Karpas-422 (cell line): Measurements from ENCODE around the gene RUNX2. TPM values are rescaled to one million over a fixed set of nuclear protein-coding genes. Genes with fewer than 3 reads are reported as not detected.

Source experiments
- DNase-seq: peaks from one replicate; pipeline ENCODE4 v3.0.0-alpha.2; 2015
- H2AFZ ChIP-seq: fragments of 200-600 bp; sonication (generic); 2 replicates; pipeline ENCODE4 v1.6.1; 2014; ENCODE audit warnings: antibody characterized with exemption, low read length, mixed read lengths
- H3K27ac ChIP-seq: fragments of 200-600 bp; sonication (generic); 2 replicates; pipeline ENCODE4 v1.5.1; 2014; ENCODE audit warnings: mild to moderate bottlenecking, low read length, moderate library complexity
- H3K27me3 ChIP-seq: fragments of 200-600 bp; sonication (generic); 2 replicates; pipeline ENCODE4 v1.6.1; 2014; ENCODE audit warnings: low read length, mixed read lengths
- H3K36me3 ChIP-seq: fragments of 200-600 bp; sonication (generic); 2 replicates; pipeline ENCODE4 v1.6.1; 2014; ENCODE audit warnings: low read length, mixed read lengths; ENCODE audit not compliant: insufficient read depth
- H3K4me1 ChIP-seq: fragments of 200-600 bp; sonication (generic); 2 replicates; pipeline ENCODE4 v1.6.1; 2014; ENCODE audit warnings: mild to moderate bottlenecking, low read length, mixed read lengths
- H3K4me2 ChIP-seq: fragments of 200-600 bp; sonication (generic); 2 replicates; pipeline ENCODE4 v1.6.1; 2014; ENCODE audit warnings: low read length, low read depth, mild to moderate bottlenecking; ENCODE audit not compliant: poor library complexity, severe bottlenecking
- H3K4me3 ChIP-seq: fragments of 200-600 bp; sonication (generic); 2 replicates; pipeline ENCODE4 v1.5.1; 2014; ENCODE audit warnings: mild to moderate bottlenecking, antibody characterized with exemption, low read length, mixed read lengths
- H3K79me2 ChIP-seq: fragments of 200-600 bp; sonication (generic); 2 replicates; pipeline ENCODE4 v1.6.1; 2014; ENCODE audit warnings: mild to moderate bottlenecking, low read length, mixed read lengths
- H3K9ac ChIP-seq: fragments of 200-600 bp; sonication (generic); 2 replicates; pipeline ENCODE4 v1.6.0; 2014; ENCODE audit warnings: low read length
- H3K9me2 ChIP-seq: fragments of 200-600 bp; sonication (generic), shearing (Covaris generic); replicated peaks from 2 replicates; pipeline ENCODE4 v1.6.0; 2014; ENCODE audit warnings: mild to moderate bottlenecking, low read length, moderate library complexity; ENCODE audit not compliant: insufficient read depth
- H3K9me3 ChIP-seq: fragments of 300-700, 200-600 bp; sonication (generic); 2 replicates; pipeline ENCODE4 v1.6.1; 2014; ENCODE audit warnings: low read length, mixed read lengths
- H4K20me1 ChIP-seq: fragments of 200-600 bp; sonication (generic); 2 replicates; pipeline ENCODE4 v1.6.1; 2014; ENCODE audit warnings: mild to moderate bottlenecking, antibody characterized with exemption, low read length, low read depth; ENCODE audit not compliant: insufficient read depth
- total RNA-seq: library from RNA; depleted of rRNA; stranded (reverse); fragments of >200 nt; shearing (Covaris generic); gene quantifications from 2 replicates; pipeline ENCODE4 v1.2.3, GENCODE V29; 2014; ENCODE audit warnings: low replicate concordance

RUNX2 gene
- total RNA-seq, 1 experiment from 2014 or later = 0.19 TPM

DNA sequence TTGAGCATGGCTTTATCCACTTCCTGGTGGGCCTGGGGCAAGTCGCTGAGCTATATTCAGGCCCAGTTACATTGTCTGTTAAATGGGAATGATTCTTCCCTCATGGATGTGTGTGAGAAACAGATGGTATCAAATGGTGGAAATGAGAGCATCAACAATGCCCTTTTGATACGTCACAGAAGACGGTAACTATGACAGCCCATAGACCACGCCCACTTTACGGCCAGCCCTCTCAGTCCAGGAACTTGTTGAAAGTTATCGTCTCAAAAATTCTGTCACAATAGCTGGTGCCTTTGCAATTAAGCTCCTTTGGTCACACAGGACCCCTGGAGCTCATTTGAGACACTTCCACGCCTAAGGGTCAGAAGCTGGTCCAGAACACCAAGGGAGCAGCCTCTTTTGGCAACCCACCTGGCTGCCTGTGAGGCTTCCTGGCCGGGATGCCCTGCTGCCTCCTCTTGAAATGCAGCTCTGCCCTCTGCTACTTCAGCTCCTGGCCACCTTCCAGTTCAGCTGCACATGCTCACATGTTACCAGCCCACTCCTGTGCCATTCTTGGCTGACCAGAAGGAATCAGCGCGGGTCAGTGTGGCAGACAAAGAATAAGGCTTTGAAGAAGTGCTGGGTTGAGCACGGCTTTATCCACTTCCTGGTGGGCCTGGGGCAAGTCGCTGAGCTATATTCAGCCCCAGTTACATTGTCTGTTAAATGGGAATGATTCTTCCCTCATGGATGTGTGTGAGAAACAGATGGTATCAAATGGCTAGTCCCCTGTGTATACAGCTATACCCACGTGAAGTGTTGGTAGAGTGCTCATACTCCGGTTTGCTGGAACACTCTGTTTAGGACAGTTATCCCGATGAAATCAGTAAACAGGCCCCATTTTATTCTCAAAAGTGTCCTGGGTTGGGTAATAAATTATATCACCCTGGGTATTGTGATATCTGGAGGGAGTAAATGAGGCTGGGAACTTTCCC, 248.8 kb downstream of the RUNX2 start:
- Histone ChIP-seq H3K9me2 (no peaks in the 10 kb centered on the region), H3K9ac (no peak overlapping the region), H3K27me3 (no peaks in the 10 kb centered on the region), H3K27ac (no peak overlapping the region), H3K79me2 (no peaks in the 10 kb centered on the region), H4K20me1 (no peaks in the 10 kb centered on the region), H2AFZ (no peak overlapping the region), H3K9me3 (no peaks in the 10 kb centered on the region), H3K4me2 (no peak overlapping the region), H3K36me3 (no peaks in the 10 kb centered on the region), H3K4me3 (no peak overlapping the region), H3K4me1 (no peaks in the 10 kb centered on the region)
- DNase-seq = no peak

DNA sequence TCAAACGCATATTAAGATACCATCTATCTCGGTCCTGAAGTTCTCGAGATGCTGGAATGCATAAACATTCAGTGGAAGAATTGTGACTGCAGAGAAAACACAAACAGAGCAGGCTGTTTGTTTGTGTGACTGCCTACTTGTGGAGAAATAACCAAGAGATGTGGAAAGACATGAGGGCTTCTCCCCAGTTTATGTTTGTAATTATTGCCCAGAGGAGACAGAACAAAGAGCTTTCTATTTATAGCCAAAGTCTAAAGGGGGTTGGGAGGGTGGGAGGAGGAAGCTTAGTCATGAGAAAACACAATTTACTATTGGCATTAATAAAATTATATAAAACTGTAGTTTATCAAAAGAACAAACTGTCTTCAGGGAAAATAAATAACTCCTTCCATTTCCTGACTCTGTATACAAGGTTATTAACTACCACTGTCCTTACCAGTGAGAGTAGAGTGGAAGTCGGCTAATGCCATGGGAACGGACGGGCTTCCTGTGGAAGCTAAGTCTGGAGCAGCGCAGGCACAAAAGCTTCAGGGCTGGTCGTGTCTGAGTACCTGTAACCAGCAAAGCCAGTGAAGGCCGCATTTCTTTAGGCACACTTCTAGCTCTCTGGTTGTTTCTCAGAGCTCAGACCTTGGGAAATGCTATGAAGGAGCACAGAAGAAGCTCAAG, 249.8 kb downstream of the RUNX2 start:
- H3K27me3 ChIP-seq = no peaks in the 10 kb centered on the region
- H3K36me3 ChIP-seq = no peaks in the 10 kb centered on the region
- H3K4me2 ChIP-seq = no peak overlapping the region
- H3K27ac ChIP-seq = no peak overlapping the region
- no peaks in the 10 kb centered on the region for H3K9me3 ChIP-seq
- H3K9ac ChIP-seq = no peak overlapping the region
- no peaks in the 10 kb centered on the region for H3K79me2 ChIP-seq
- no peaks in the 10 kb centered on the region for H3K9me2 ChIP-seq
- no peak overlapping the region for H3K4me3 ChIP-seq
- DNase-seq = no peak
- no peak overlapping the region for H2AFZ ChIP-seq
- H3K4me1 ChIP-seq = no peaks in the 10 kb centered on the region
- H4K20me1 ChIP-seq = no peaks in the 10 kb centered on the region

DNA sequence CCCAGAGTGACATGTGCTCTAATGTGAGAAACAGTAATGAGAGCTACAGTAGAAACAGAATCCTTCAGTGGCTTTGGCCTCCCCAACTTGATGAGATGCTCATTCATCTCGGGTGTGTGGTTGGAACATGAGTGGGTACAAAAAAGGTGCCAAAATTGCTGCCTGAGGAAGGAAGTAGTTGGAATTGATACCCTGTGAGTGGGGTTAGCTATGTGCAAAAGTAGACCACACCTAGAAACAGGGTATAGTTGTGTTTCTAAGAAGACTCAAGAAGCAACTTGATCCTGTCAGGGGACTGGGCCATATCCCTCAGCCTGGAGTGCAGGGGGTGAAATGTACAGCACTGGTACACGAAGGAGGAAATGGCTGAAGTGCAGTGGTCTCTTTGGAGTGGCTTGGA, 256.0 kb downstream of the RUNX2 start:
- DNase-seq = no peak
- Histone ChIP-seq H3K4me1 (no peaks in the 10 kb centered on the region), H3K9me3 (no peaks in the 10 kb centered on the region), H3K4me3 (no peak overlapping the region), H3K9me2 (no peaks in the 10 kb centered on the region), H3K4me2 (no peak overlapping the region), H4K20me1 (no peaks in the 10 kb centered on the region), H3K36me3 (no peaks in the 10 kb centered on the region), H3K27me3 (no peaks in the 10 kb centered on the region), H2AFZ (no peak overlapping the region), H3K79me2 (no peaks in the 10 kb centered on the region), H3K27ac (no peak overlapping the region), H3K9ac (no peak overlapping the region)

DNA sequence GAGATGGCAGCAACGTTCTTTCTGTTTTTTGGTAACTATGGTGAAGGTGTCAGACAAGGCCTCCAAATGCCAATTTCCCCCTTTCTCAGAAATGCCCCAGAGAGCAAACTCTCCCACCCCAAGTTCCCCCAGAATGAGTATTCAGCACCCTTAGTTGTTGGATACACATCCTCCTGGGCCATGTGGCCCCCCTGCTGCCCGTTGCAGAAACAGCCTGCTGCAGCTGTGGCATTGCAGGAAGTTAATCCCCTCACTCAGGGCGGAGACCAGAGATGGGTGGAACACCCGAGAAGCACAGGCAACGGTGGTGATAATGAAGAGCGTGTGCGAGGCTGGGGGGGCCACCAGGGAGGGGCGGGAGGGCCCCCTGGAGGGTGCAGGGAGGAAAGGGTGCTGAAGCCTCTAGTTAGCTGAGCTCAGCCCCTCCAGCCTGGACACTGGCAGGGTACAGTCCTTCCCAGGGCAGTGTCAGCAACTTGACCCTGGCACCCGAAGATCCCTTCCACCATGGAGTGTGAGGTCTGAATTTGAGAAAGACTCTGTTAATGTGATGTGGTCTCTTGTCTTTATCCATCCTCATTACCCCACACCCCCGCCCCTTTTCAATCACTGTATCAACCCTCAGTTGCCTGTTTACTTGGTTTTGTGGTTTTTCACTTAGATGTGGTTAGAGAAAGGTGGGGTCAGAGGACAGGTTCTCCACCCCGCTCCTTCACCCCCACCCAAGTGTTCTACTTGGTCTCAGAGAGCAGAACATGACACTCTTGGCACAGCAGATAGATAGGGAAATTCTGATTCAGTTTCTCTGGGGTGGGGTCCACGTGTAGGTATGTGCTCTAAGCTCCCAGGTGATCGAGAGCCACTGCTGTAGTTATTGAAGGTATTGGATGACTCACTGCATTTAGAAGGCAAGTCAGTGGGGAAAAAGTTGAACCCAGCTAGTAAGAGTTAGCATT, 258.4 kb downstream of the RUNX2 start:
- no peak overlapping the region for H3K4me2 ChIP-seq
- H3K27me3 ChIP-seq = no peaks in the 10 kb centered on the region
- H3K9me3 ChIP-seq = no peaks in the 10 kb centered on the region
- H3K36me3 ChIP-seq = no peaks in the 10 kb centered on the region
- no peak overlapping the region for H2AFZ ChIP-seq
- no peaks in the 10 kb centered on the region for H3K79me2 ChIP-seq
- no peak for DNase-seq
- no peaks in the 10 kb centered on the region for H3K9me2 ChIP-seq
- H3K27ac ChIP-seq = no peak overlapping the region
- no peak overlapping the region for H3K9ac ChIP-seq
- H4K20me1 ChIP-seq = no peaks in the 10 kb centered on the region
- H3K4me3 ChIP-seq = no peak overlapping the region
- H3K4me1 ChIP-seq = no peaks in the 10 kb centered on the region

DNA sequence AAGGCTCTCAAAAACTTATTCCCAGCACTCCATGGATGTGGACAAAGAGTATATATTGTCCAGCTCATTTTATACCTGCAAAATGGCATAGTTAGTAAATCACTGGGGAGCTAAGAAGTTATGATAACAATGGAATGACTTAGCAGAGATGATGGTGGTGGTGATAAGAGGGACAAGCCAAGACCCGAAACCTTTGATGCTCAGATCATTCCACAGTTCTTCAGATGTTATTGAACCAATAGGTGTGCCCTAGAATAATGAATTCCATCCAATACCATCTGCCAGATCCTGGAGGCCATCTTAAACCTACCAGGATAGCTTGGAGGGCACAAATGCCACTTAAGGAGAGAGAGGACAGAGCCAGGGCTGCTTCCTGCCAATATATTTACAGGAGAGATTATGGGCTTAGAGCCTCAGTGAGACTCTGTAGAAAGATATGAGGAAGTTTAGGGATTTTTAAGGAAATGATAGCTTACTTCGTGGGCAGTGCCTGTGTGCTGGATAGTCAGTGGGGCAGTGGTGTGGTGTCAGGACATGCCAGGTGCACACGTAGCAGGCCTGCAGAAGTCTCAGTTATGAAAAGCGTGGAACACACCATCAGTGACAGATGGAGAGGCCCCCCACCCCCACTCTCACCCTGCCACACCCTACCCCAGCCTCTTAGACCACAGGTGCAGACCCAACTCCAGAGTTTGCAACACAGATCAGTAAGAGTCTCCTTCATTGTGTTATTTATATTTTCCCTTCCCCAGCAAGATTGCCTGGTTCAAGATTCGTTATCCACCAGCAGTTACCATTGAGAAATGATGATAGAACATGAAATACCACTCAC, 259.3 kb downstream of the RUNX2 start:
- H3K9ac ChIP-seq = no peak overlapping the region
- H2AFZ ChIP-seq = no peak overlapping the region
- H3K27ac ChIP-seq = no peak overlapping the region
- no peaks in the 10 kb centered on the region for H3K79me2 ChIP-seq
- no peaks in the 10 kb centered on the region for H3K36me3 ChIP-seq
- H3K27me3 ChIP-seq = no peaks in the 10 kb centered on the region
- no peak for DNase-seq
- no peak overlapping the region for H3K4me3 ChIP-seq
- no peaks in the 10 kb centered on the region for H3K4me1 ChIP-seq
- H3K9me2 ChIP-seq = no peaks in the 10 kb centered on the region
- H3K4me2 ChIP-seq = no peak overlapping the region
- no peaks in the 10 kb centered on the region for H3K9me3 ChIP-seq
- H4K20me1 ChIP-seq = no peaks in the 10 kb centered on the region

DNA sequence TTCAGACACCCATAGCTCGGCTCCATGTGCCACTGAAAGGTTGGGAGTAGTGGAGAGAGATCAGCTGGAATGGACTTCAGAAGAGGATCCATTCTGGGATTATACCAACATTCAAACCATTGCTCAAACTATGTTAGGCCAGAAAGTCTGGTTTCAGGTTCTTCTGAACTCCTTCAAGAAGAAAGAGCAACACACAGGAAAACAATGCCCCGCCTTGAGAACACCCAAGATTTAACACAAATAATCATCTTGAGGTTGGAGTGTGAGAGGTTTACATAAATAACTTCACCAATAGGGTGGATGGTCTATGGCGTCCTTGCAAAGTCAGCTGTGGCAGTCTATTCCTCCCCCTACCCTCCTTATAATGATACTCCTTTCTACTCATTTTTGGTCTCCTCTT, 261.2 kb downstream of the RUNX2 start:
- Histone ChIP-seq H3K4me1 (no peaks in the 10 kb centered on the region), H3K27ac (no peak overlapping the region)

DNA sequence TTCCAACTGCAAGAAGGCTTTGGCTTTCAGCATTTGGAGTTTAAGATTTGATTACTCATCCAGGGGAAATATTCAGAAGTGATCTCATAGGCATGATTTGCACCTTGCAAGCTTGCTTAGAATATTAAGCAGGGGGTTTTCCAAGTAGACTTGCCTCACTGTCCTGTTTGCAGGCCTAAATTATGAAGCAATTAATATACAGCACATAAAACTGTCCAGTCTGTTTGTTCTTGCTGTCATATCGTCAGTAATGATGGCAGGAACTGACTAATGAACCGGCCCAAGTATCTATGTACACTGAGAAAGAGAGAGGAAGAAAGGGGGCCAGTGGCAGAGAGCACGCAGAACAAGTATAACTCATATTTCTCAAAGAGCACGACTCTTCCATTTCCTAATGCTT, 262.1 kb downstream of the RUNX2 start:
- Histone ChIP-seq H3K9me3 (no peaks in the 10 kb centered on the region), H2AFZ (no peak overlapping the region), H3K4me2 (no peak overlapping the region), H3K9ac (no peak overlapping the region), H4K20me1 (no peaks in the 10 kb centered on the region), H3K4me3 (no peak overlapping the region), H3K27me3 (no peaks in the 10 kb centered on the region), H3K36me3 (no peaks in the 10 kb centered on the region), H3K4me1 (no peaks in the 10 kb centered on the region), H3K27ac (no peak overlapping the region), H3K79me2 (no peaks in the 10 kb centered on the region), H3K9me2 (no peaks in the 10 kb centered on the region)
- no peak for DNase-seq

More for the DNA sequence above, 261.2 kb downstream of the RUNX2 start:
- H3K9ac ChIP-seq = no peak overlapping the region
- no peak overlapping the region for H2AFZ ChIP-seq
- no peaks in the 10 kb centered on the region for H3K27me3 ChIP-seq
- H3K9me3 ChIP-seq = no peaks in the 10 kb centered on the region
- H3K36me3 ChIP-seq = no peaks in the 10 kb centered on the region
- DNase-seq = no peak
- no peaks in the 10 kb centered on the region for H3K79me2 ChIP-seq
- H3K4me2 ChIP-seq = no peak overlapping the region
- no peaks in the 10 kb centered on the region for H4K20me1 ChIP-seq
- H3K9me2 ChIP-seq = no peaks in the 10 kb centered on the region
- no peak overlapping the region for H3K4me3 ChIP-seq
